Stimulated activated CD4-positive, alpha-beta T cell treated with anti-CD3 and anti-CD28 coated beads, Interleukin-1b, Interleukin-23, amount 100 ng/mL, for 48 hours (primary cell): ENCODE results near the gene GRPEL2.

Experiments used
- DNase-seq: peaks from one replicate; pipeline ENCODE4 v3.0.0-alpha.2; 2020

Gene GRPEL2

GRCh38 chr5:149358868-149359495 is 13.7 kb downstream of the GRPEL2 start:
- DNase-seq, result no peak

DNA sequence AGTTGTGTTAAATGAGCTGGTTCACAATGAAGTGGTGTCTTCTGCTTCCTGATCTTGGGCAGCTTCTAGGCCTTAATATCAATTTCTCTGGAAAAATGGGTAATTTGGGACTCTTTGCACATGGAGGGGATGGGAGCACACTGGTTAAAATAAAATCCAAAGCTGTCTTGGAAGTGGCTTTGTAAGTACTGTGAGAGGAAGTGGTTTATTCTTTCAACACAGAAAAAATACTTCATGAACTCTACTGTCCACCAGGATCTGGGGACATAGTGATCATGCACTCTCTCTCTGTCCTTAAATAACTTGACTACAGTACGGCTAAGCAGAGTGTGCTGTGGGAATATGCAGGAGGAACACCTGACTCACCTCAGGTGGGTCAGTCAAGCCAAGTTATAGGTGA is 15.0 kb downstream of the GRPEL2 start:
- no peak for DNase-seq

- no peak for DNase-seq
These were observed 17.2 kb downstream of the GRPEL2 start for GRCh38 chr5:149362541-149362940.

- DNase-seq, result no peak
These were observed 18.1 kb downstream of the GRPEL2 start for GRCh38 chr5:149363358-149363757.

- DNase-seq, result no peak
These were observed 18.6 kb downstream of the GRPEL2 start for GRCh38 chr5:149363936-149364335.

DNA sequence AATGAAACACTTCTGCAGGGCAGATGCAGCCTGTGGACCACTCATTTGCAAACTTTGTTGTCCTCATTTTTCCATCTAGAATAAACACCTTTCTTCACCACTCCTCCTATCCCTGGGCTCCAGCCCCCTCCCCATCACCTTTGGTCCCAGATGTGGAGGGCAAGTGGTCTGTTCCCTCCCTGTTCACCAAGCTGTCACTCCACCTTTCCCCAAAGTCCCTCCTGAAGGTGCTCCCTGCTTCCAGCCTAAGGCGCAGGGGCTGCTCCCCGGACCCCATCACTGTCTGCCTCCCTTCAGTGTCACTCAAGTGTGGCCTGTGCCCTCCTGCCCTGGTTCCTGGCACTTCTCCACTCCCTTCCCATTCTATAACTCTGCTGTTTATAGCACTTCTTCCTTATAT is 19.4 kb downstream of the GRPEL2 start:
- DNase-seq, result no peak

- peak; percentile 22 for DNase-seq
These were observed 20.1 kb downstream of the GRPEL2 start for GRCh38 chr5:149365418-149365817.

- no peak for DNase-seq
These were observed 20.9 kb downstream of the GRPEL2 start for GRCh38 chr5:149366169-149366729.

- peak; percentile 53 for DNase-seq
These were observed 22.1 kb downstream of the GRPEL2 start for GRCh38 chr5:149367249-149367971.

DNA sequence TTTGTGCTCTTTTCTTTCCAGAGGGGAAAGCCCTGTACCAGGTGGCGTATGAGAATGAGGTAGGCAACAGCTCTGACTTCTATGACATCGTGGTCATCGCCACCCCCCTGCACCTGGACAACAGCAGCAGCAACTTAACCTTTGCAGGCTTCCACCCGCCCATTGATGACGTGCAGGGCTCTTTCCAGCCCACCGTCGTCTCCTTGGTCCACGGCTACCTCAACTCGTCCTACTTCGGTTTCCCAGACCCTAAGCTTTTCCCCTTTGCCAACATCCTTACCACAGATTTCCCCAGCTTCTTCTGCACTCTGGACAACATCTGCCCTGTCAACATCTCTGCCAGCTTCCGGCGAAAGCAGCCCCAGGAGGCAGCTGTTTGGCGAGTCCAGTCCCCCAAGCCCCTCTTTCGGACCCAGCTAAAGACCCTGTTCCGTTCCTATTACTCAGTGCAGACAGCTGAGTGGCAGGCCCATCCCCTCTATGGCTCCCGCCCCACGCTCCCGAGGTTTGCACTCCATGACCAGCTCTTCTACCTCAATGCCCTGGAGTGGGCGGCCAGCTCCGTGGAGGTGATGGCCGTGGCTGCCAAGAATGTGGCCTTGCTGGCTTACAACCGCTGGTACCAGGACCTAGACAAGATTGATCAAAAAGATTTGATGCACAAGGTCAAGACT is 22.8 kb downstream of the GRPEL2 start:
- no peak for DNase-seq

GRCh38 chr5:149370878-149371277 is 25.6 kb downstream of the GRPEL2 start:
- no peak for DNase-seq

DNA sequence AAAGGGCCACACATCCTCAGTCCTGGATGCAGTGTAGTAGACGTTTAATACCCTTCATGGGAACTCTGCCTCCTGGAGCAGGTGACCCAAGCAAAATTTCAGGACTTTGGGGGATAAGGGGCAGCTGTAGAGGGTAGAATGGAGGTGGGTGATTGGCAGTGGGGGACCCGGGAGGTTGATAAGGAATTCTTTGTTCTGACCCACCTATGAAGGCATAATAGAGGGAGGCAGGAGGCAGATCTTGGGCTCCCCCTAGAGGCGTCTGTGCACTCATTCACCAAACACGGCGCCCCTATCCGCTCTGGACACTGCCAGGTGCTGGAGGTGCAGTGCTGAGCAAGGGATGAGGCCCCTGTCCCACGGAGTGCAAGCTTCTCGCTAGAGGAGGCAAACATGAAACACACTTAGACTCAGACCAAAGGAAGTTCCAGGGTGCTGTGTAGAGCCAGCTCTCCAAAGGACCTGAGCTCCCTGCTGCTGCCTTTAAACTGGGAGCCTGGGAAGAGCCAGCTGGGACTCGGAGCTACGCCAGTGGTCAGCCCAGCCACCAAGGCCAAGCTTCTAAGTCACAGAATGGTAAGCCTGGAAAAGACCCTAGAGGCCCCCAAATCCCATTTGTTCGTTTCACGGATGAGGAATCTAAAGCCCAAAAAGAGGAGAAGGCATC is 26.1 kb downstream of the GRPEL2 start:
- DNase-seq, result peak; percentile 64

DNA sequence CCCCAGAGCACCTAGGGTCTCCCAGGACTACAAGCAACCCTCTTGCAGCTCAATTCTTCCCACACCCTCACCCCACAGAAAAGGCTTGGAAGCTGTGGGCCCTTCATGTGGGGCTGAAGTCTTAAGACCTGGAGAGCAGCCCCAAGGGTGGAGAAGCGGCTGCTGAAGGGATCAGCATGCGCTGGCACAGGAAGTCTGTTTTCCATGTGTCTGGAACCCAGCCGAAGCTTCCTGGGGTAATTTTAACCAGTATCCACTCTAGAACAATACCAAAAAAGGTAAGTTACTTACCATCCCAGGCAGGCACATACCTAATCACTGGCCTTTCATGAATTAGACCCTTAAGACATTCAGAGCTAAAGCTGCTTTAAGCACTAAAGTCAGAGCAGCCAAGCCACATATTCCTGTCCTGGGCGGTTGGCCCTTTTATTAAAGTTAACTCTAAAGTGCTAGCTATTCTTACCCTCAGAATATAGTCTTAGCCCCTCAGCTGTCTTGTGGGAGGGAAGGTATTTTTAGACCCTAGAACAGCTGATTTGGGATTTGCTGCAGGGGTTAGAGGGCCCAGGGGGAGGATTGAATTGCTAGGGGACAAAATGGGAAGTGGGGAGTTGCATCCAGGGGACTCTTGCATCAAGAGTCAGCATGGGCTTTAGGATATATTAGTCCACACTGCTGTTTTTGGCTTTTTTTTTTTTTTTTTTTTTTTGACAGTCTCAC is 26.9 kb downstream of the GRPEL2 start:
- DNase-seq, result no peak

- no peak for DNase-seq
These were observed 27.6 kb downstream of the GRPEL2 start for GRCh38 chr5:149372932-149373331.

- DNase-seq, result no peak
These were observed 29.0 kb downstream of the GRPEL2 start for GRCh38 chr5:149374303-149374702.

GRCh38 chr5:149374801-149375200 is 29.5 kb downstream of the GRPEL2 start:
- no peak for DNase-seq

DNA sequence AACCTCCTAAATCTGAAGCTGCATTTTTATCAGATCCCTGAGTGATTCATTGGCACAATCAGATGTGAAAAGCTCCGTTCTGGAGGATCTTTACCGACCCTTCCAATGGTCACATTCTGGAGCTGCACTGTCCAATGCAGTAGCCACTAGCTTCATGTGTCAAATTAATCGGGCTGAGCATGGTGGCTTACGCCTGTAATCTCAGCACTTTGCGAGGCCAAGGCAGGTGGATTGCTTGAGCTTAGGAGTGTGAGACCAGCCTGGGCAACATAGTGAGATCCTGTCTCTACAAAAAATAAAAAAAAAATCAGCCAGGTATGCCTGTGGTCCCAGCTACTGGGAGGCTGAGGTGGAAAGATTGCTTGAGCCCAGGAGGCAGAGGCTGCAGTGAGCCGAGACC is 30.1 kb downstream of the GRPEL2 start:
- no peak for DNase-seq

GRCh38 chr5:149376104-149376503 is 30.8 kb downstream of the GRPEL2 start:
- DNase-seq, result no peak

DNA sequence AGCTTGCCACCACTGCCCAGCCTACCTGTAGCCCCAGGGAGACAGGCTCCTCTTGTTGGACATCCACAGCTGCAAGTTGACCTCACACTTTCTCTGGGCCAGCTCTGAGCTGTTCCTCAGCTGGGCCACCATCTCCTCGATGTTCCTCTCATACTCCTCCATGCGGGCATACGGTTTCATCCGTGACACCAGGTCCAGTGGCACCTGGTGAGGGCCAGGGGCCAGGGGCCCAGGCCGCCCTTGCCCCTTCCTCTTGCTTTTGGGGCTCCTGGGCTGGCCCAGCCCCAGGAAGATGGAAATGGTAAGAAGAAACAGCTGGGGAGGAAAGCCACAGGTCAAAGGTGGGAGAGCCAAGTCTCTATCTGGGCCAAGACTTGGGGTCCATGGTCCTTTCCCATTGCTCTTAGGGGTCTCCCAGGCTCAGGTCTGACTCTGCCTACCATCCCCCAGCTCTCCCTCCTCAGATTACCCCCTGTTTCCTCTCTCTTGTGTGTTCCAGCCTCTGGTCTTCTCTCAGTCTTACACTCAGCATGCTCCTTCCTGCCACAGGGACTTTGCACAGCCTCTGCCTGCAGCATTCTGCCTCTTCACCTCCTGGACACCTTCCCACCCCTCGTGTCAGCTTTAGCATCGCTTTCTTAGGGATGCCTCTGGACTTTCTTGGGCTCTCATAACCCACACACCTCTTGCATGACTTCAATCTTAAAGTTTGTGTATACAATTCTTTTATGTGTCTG is 31.6 kb downstream of the GRPEL2 start:
- DNase-seq, result no peak

DNA sequence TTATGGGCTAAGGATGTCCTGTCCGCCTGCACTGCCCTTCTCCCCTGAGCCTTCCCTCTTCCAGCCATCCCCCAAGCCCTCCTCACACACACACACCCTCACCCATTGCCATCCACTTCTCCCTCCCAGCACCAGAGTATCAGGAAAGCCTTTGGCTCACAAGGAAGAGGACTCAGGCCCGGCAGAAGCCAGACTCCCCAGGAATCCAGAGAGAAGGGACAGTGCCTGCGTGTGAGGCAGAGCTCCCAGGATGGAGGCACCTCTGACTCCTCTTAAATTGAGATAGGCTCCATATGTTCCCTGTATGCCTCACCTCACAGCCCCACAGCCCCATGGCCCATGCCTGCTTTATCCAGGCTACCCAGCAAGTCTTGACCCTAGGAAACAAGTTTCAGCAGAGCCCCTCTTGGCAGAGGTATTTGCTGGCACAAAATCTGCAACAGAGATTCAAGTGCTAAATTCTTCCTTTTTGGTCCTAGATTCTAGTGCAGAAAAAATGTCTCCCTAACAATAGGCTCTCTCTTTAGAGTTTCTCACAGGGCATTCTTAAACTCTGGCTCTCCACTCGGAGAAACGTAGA is 33.0 kb downstream of the GRPEL2 start:
- no peak for DNase-seq

DNA sequence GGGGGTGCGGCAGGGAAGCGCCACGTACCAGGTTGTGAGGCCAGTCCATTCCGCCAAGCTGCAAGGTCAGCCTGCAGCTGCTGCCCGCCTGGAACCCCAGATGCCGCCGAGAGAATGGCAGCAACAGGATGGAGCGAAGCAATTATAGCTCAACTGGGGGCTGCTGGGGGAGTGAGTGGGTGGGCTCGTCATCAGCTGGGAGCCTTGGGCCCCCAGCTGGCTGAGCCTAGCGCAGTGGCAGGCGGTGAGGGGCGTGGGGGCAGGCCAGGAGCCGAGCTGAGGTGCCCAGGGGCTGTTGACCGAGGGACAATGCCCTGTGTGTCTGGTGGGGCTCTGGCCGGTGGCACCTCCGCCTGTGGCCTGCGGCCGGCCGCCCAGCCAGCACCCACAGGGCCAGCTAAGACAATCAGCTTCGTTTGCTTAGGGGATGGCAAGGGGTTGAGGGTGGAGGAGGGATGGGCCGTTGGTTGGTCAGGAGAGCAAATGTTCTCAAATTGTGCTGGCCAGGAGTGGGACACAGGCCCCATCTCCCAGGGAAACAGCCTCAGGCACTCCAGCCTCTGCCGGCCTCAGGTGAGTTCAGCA is 34.0 kb downstream of the GRPEL2 start, which contains the start of gene IL17B:
IL17B (minus strand) TSS at position 116 of the 585 bp plus-strand sequence; CDS start at position 49, 67 bp downstream.
- DNase-seq, result no peak
